ENCODE measurements around the gene C17orf78.

- TF ChIP-seq SP1 (IDR thresholded peaks at IDR 0.05; ENCODE audit: low read depth) (no peak), EZH2phosphoT487 (IDR thresholded peaks at IDR 0.05; ENCODE audit: borderline replicate concordance) (no peak)
These were observed 14.2 kb upstream of the C17orf78 start for GRCh38 chr17:37361543-37361942.

Data from HCT116 (cell line).